Measurements from ENCODE around the gene SAMD4A. TPM values are rescaled to one million over a fixed set of nuclear protein-coding genes. Genes with fewer than 3 reads are reported as not detected.

SAMD4A gene
- total RNA-seq, 2 experiments from 2014 or later: 0.06 to 1.0 TPM

DNA sequence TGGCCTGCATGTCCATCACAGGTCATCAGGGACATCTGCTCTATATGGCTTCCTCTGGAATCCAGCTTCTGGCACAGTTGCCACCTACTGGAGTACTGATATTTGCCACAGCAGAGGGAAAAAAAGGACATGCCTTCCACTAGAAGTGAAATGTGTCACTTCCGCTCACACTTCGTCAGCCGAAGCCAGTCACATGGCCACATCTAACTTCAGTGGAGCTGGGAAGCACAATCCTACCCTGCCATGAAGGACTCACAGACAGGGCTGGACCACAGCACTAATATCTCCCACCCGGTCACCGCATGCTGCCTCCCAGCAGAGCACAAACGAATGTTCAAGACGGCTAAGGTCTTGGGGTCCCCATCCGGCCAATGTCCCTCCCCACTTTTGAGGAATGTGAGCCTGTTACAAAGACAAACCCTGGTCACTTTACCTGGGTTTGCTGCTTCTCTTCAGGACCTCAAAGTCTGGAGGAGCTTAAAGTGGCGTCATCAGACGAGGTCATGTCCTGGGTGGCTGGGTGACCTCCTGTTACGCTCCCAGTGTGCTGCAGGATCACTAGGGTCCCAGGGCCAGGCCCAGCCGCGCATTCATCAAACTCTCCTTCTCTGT, 237.1 kb downstream of the SAMD4A start:
- Histone ChIP-seq H3K27ac (ENCODE audit: low read depth, low read length, poor library complexity, severe bottlenecking) (no peak overlapping the region), H3K4me1 (ENCODE audit: insufficient read depth, low read length, poor library complexity, severe bottlenecking) (no peaks in the 10 kb centered on the region), H3K36me3 (ENCODE audit: insufficient read depth, low read length) (no peaks in the 10 kb centered on the region), H4K20me1 (ENCODE audit: insufficient read depth, low read length) (no peaks in the 10 kb centered on the region), H3K79me2 (ENCODE audit: insufficient read depth, low read depth, low read length) (no peaks in the 10 kb centered on the region), H3K4me3 (ENCODE audit: low read depth, low read length, poor library complexity, severe bottlenecking) (no peak overlapping the region), H2AFZ (ENCODE audit: low read length) (no peak overlapping the region), H3K9me2 (ENCODE audit: insufficient read depth, low read length) (no peaks in the 10 kb centered on the region), H3K9me3 (ENCODE audit: low read length) (no peaks in the 10 kb centered on the region), H3K4me2 (ENCODE audit: low read length) (no peak overlapping the region)
- ChIA-PET POLR2A (no interaction called here), CTCF (ENCODE audit: unreplicated experiment) (interaction anchor here (0.9 kb wide), 1 partner anchor 19 kb away, joined by 3 read pairs; no protein-coding TSS in a partner anchor)
- intact Hi-C loops (cut with micrococcal nuclease; ENCODE audit: unreplicated experiment): no loop called here
- TF ChIP-seq, protein P1, sequence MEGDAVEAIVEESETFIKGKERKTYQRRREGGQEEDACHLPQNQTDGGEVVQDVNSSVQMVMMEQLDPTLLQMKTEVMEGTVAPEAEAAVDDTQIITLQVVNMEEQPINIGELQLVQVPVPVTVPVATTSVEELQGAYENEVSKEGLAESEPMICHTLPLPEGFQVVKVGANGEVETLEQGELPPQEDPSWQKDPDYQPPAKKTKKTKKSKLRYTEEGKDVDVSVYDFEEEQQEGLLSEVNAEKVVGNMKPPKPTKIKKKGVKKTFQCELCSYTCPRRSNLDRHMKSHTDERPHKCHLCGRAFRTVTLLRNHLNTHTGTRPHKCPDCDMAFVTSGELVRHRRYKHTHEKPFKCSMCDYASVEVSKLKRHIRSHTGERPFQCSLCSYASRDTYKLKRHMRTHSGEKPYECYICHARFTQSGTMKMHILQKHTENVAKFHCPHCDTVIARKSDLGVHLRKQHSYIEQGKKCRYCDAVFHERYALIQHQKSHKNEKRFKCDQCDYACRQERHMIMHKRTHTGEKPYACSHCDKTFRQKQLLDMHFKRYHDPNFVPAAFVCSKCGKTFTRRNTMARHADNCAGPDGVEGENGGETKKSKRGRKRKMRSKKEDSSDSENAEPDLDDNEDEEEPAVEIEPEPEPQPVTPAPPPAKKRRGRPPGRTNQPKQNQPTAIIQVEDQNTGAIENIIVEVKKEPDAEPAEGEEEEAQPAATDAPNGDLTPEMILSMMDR (conservative IDR thresholded peaks at IDR 0.05; ENCODE audit: low read length): no peak
- no peak for TF ChIP-seq EZH2phosphoT487 (IDR thresholded peaks at IDR 0.05; ENCODE audit: borderline replicate concordance, low read depth, low read length)
- DNase-seq (ENCODE audit: low spot score): no peak
- BruUV-seq (replicated peaks): no TSS peak

DNA sequence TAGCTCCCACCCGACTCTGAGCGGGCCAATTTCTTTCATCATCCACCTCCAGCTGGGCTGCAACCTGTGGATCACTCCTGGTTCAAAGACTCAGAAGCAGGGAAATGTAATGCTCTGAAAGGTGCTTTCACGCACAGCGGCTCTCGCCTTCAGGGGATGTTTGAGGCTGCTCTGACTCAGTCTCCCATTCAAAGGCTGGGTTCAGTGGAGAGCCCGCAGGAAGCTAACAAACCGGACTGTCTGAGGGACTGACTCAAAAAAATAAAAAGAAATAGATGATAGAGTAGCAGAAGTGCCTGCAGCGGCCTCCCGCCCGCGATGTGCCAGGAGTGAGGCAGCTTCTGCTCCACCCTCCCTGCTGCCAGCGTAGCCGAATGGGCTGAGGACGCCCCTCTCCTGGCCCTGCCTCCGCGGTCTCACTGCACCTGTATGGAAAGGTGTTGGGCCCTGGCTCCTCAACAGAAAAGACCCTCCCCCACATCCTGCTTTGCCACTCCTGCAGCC, 237.7 kb downstream of the SAMD4A start:
- Histone ChIP-seq H3K4me3 (ENCODE audit: low read depth, low read length, poor library complexity, severe bottlenecking) (no peak overlapping the region), H3K4me1 (ENCODE audit: insufficient read depth, low read length, poor library complexity, severe bottlenecking) (no peaks in the 10 kb centered on the region), H3K9me3 (ENCODE audit: low read length) (no peaks in the 10 kb centered on the region), H3K9me2 (ENCODE audit: insufficient read depth, low read length) (no peaks in the 10 kb centered on the region), H3K79me2 (ENCODE audit: insufficient read depth, low read depth, low read length) (no peaks in the 10 kb centered on the region), H3K4me2 (ENCODE audit: low read length) (no peak overlapping the region), H3K36me3 (ENCODE audit: insufficient read depth, low read length) (no peaks in the 10 kb centered on the region), H4K20me1 (ENCODE audit: insufficient read depth, low read length) (no peaks in the 10 kb centered on the region), H3K27ac (ENCODE audit: low read depth, low read length, poor library complexity, severe bottlenecking) (no peak overlapping the region), H2AFZ (ENCODE audit: low read length) (no peak overlapping the region)
- TF ChIP-seq, protein P1 (conservative IDR thresholded peaks at IDR 0.05; ENCODE audit: low read length): no peak
- TF ChIP-seq EZH2phosphoT487 (IDR thresholded peaks at IDR 0.05; ENCODE audit: borderline replicate concordance, low read depth, low read length): no peak
- DNase-seq (ENCODE audit: low spot score): no peak
- no TSS peak for BruUV-seq (replicated peaks)
- CTCF ChIA-PET (ENCODE audit: unreplicated experiment): interaction anchor here (0.9 kb wide), 1 partner anchor 19 kb away, joined by 3 read pairs; no protein-coding TSS in a partner anchor
- POLR2A ChIA-PET: no interaction called here
- intact Hi-C loops (cut with micrococcal nuclease; ENCODE audit: unreplicated experiment): no loop called here

DNA sequence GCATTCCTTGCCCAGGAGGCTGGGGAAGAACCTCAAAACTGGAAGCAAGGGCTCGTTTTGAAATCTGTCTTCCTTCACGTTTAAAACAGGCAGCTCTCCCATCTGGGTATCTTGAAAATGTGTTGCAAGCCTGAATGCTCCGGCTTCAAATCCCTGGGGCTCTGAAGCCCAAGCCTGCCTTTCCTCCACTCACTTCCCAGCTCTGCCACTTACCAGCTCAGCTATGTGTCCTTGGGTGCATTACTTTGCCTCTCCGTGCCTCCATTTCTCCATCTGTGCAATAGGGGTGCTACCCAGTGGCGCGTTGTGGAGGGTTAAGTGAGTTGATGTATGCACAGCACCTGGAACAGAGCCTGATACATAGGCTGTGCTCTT, 238.1 kb downstream of the SAMD4A start:
- Histone ChIP-seq H3K4me2 (ENCODE audit: low read length) (no peak overlapping the region), H3K4me3 (ENCODE audit: low read depth, low read length, poor library complexity, severe bottlenecking) (no peak overlapping the region), H3K79me2 (ENCODE audit: insufficient read depth, low read depth, low read length) (no peaks in the 10 kb centered on the region), H3K4me1 (ENCODE audit: insufficient read depth, low read length, poor library complexity, severe bottlenecking) (no peaks in the 10 kb centered on the region), H3K9me2 (ENCODE audit: insufficient read depth, low read length) (no peaks in the 10 kb centered on the region), H2AFZ (ENCODE audit: low read length) (no peak overlapping the region; the same call in 1 of the 2 replicates), H3K9me3 (ENCODE audit: low read length) (no peaks in the 10 kb centered on the region), H3K36me3 (ENCODE audit: insufficient read depth, low read length) (no peaks in the 10 kb centered on the region), H3K27ac (ENCODE audit: low read depth, low read length, poor library complexity, severe bottlenecking) (no peak overlapping the region), H4K20me1 (ENCODE audit: insufficient read depth, low read length) (no peaks in the 10 kb centered on the region)
- DNase-seq (ENCODE audit: low spot score): no peak
- intact Hi-C loops (cut with micrococcal nuclease; ENCODE audit: unreplicated experiment): no loop called here
- CTCF ChIA-PET (ENCODE audit: unreplicated experiment): no interaction called here
- POLR2A ChIA-PET: no interaction called here
- TF ChIP-seq, protein P1 (conservative IDR thresholded peaks at IDR 0.05; ENCODE audit: low read length): no peak
- no peak for TF ChIP-seq EZH2phosphoT487 (IDR thresholded peaks at IDR 0.05; ENCODE audit: borderline replicate concordance, low read depth, low read length)
- no TSS peak for BruUV-seq (replicated peaks)
